Fibroblast of the aortic adventitia (primary cell): ENCODE data around the gene CAMK1D. TPM values are rescaled to one million over a fixed set of nuclear protein-coding genes. Genes with fewer than 3 reads are reported as not detected.

ENCODE experiments used
- DNase-seq: peaks from one replicate; pipeline ENCODE4 v3.0.0-alpha.2; 2010; ENCODE audit warnings: low read depth
- H3K4me3 ChIP-seq: 2 replicates; pipeline ENCODE4 v1.5.1; 2011; ENCODE audit warnings: low read depth, mild to moderate bottlenecking, control low read depth, low read length, moderate library complexity
- CTCF ChIP-seq: IDR thresholded peaks from 2 replicates; pipeline ENCODE4 v1.5.1; 2011; ENCODE audit warnings: mild to moderate bottlenecking, low read length, control low read depth, inconsistent platforms; ENCODE audit not compliant: insufficient read depth
- total RNA-seq: library from RNA; depleted of rRNA; stranded (reverse); fragments of >200 nt; gene quantifications from 2 replicates; pipeline ENCODE4 v1.2.3, GENCODE V29; 2012; ENCODE audit warnings: low replicate concordance

The CAMK1D gene
- total RNA-seq, 1 donor, result 9.8 TPM

- no peak for TF ChIP-seq CTCF
- no peak overlapping the region for H3K4me3 ChIP-seq
- DNase-seq, result no peak
Observed at GRCh38 chr10:12772797-12773587, 423.6 kb downstream of the CAMK1D start.

GRCh38 chr10:12774204-12774894 lies 425.0 kb downstream of the CAMK1D start:
- DNase-seq, result no peak
- TF ChIP-seq CTCF, result no peak
- H3K4me3 ChIP-seq, result no peak overlapping the region

GRCh38 chr10:12777840-12778585 lies 428.7 kb downstream of the CAMK1D start:
- TF ChIP-seq CTCF, result no peak
- DNase-seq, result no peak
- no peak overlapping the region for H3K4me3 ChIP-seq

GRCh38 chr10:12780634-12781601 lies 431.6 kb downstream of the CAMK1D start:
- no peak for TF ChIP-seq CTCF
- DNase-seq, result no peak
- no peak overlapping the region for H3K4me3 ChIP-seq

- TF ChIP-seq CTCF, result no peak
- DNase-seq, result no peak
- H3K4me3 ChIP-seq, result no peak overlapping the region
Observed at GRCh38 chr10:12781976-12782375, 432.6 kb downstream of the CAMK1D start.

- no peak overlapping the region for H3K4me3 ChIP-seq
- peak; percentile 29 for DNase-seq
- peak; percentile 66 for TF ChIP-seq CTCF
Observed at GRCh38 chr10:12782537-12782936, 433.2 kb downstream of the CAMK1D start.
